GM18526 (cell line): ENCODE data around the gene PDE8B.

ENCODE experiments used
- POLR2A ChIP-seq: IDR thresholded peaks from 3 replicates; pipeline ENCODE4 v1.6.1; 2011; ENCODE audit not compliant: insufficient read length; ENCODE audit errors: extremely low read depth

Gene PDE8B

DNA sequence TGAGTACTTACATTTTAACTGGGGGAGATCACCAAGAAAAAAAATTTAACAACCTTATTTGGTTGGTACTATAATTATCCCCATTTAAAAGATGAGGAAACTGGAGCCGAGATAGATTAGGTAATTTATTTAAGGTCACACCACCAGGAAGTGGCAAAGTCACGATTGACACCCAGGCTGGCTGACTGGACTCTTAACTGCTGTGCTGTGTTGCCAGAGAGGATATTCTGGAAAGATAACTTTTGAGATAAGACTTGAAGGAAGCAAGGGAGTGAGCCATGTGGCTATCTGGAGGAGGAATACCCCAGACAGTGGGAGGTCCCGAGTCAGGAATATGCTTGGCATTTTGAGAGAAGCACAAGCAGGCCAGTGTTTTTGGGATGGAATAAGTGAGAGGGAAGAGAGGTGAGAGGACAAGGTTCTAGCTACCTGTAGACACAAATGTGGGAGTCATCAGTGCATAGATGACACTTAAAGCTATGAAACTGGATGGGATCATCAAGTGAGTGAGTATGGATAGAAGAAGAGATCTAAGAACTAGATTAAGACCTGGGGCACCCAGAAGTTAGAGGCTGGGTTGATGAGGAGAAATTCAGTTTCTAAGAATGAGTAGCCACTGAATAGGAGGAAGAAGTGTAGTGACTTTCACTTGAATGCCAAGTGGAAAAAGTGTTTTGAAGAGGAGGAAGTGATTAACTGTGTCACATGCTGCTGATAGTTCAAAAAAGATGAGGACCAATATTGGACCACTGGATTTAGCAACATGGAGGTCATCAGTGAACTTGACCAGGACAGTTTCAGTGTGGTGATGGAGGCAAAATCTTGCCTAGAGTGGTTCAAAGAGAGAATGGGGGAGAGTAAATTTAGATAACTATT is 25.6 kb downstream of the PDE8B start:
- no peak for TF ChIP-seq POLR2A

DNA sequence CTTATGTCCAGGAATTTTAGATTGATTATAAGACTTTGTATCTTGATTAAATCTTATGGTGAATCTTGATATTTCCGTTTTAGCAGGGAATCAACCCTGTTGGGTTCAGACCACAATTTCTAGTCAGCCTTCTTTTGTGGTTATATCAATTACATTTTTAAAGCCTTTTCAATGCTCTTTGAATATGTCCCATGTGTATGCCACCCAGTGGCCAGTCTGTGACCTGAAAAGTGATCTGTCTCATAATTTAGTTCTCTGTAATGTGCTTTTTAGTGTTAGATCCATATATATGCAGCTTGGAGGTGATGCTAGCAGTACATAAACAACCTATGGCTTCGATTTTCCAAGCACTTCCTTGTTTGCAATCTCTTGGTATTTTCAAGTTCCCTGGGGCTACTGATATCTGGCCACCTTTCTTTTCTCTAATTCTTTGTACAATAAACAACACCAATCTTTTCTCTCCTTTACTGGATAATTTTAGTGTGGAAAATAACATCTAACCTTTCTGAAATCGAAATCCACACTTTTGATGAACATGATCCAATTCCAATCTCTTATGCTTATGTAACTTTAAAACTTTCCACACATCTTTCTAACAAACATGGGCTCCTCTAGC is 28.8 kb downstream of the PDE8B start:
- no peak for TF ChIP-seq POLR2A

DNA sequence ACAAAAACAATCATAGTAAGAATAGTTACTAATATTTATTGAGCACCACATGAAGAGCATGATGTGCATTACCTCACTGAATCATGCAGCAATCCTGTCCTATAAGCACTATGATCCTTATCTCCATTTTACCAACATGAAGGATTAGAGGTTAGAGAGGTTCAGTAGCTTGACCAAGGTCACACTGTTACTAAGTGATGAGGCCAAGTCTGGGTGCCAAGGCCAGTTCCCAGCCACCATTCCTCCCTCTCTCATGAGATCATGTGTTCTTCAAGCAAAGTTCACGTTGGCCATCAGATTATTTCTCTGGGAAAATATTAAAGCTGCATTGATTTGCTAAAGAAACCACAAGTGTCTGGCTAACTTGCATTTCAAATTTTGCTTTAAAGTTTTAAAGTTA is 31.0 kb downstream of the PDE8B start:
- TF ChIP-seq POLR2A: no peak

DNA sequence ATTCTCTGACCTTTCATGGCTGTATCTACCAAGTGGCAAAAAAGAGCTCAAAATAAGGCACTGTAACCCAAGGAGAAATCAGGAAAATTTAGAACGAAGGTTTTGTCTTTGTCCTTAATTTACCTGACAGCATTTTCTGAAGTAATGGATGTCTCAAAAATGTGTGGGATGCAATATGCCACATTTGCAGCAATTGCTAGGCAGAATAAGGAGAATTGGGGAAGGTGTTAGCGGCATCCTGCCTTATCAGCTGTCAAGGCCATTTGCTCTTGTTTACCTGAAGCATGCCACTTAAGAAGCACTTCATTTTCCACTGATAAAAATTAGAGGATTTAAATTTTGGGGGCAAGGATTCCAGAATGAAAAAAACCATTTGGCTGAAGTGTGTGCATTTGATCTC is 39.0 kb downstream of the PDE8B start:
- no peak for TF ChIP-seq POLR2A

DNA sequence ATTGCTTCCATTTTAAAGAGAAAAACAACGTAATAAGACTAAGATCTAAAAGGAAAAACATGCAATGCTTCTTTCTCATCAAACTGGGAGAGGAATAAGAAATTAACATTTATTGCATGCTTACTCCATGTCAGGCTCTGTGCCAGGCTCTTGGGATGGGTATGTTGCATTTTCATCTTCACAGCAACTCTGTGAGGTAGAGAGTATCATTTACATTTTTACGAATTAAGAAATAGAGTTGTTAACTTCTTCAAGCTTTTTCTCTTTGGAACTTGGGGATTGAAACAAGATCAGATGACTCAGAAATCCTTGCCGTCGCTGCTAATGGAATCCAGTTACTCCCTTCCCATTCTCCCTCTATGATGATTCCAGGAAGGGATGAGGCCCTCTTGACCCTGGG is 39.5 kb downstream of the PDE8B start:
- no peak for TF ChIP-seq POLR2A

DNA sequence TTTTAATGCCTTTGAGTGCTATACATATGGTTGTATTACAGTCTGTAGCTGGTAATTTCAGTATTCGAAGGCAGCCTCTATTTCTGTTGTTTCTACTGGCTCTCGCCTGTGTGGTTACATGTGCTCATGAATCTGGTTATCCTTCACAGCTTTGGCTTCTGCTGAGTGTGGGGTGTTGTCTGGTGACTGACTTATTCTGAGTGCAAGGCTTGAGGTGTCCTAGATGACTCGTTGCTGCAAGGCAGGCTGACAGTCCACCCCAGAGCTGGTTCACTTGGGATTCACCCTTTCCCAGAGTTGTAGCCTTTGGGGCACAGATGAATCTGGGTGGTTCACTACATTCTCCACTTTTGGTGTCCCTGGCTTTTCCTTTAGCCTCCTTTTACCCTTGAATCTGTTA is 41.4 kb downstream of the PDE8B start:
- no peak for TF ChIP-seq POLR2A

DNA sequence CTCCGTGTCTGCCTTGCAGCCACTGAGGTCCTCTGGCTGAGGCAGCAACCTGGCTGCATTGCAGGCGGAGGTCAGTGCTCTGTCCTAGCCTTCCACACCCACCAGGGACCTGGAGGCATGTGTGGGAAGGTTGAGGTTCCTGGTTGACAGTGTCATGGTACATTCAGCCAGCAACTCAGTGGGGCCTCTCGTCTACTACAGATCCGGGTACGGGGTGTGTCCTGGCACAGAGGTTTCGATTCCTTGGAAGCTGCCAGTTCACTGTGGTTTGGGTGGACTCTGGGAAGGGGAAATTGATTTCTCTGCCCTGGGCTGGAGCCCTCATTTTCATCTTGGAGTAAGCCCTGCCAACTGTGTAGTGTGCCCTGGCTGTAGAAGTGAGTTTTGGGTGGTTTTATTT is 45.1 kb downstream of the PDE8B start:
- no peak for TF ChIP-seq POLR2A

DNA sequence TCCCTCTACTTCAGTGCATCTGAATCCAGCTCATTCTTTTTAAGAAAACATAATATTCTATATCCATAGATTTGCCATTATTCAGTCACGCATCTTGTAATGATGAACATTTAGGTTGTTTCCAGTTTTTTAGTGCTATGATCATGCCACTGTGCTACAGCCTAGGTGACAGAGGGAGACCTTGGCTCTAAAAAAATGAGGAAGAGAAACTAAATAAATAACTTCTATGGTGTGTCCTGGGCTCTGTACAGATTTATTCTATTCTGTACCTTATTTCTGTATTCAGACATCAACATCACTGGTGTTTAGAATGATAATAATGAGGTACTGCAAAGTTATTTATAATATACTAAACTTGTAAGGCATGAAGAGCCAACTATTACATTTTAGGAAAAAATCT is 45.9 kb downstream of the PDE8B start:
- no peak for TF ChIP-seq POLR2A

DNA sequence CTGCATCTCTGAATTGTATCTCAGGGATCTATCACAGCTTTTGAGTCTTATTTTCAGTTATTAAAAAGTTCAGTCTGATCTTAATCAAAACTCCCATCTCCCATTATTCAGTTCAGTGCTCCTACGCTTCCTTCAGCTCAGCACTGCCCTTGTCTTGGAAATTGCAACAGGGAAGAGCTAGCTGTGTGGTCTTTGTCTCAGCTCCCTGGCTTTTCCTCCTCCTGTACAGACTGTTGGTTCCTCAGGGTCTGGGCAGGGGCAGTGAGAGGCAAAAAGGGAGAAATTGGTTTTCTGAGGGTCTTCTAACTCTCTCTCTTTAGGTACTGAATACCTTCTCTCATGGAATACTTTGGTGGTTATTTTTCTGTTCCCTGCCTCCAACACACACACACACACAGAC is 48.2 kb downstream of the PDE8B start:
- no peak for TF ChIP-seq POLR2A

DNA sequence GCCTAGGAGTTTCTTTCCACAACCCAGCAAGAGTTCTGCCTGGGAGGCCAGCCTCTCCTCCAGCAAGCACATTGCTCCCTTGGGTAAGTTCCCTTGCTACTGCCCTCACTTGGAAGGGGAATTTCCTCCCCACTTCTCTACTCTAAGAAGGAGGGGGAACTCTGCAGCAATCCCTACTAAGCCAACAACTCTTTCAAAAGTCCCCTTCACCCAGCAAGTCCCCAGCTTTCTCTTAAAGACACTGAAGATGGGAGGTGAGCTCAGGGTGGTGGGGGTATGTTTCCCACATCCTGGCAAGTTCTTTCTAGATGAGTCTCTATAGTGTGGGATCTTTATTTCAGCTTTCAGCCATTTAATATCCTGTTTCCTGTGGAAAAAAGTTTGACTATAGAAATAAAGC is 49.0 kb downstream of the PDE8B start:
- no peak for TF ChIP-seq POLR2A

DNA sequence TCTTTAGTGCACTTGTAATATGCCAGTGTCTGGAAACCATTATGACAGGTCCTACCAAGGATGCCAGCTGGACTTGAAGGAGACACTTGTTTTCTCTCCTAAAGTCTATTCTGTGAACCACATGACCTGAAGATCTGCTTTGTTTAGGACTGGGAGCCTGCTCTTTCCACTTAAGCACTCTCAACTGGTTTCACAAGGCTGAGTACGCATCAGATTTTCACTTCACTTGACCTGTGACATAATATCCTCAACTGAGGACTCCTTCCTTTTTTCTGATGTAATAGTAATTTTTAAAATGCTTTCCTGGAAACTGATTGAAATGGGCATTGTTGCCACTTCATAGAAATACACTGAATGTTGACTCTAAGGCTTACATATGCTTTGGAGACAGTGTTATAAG is 52.2 kb downstream of the PDE8B start:
- no peak for TF ChIP-seq POLR2A

DNA sequence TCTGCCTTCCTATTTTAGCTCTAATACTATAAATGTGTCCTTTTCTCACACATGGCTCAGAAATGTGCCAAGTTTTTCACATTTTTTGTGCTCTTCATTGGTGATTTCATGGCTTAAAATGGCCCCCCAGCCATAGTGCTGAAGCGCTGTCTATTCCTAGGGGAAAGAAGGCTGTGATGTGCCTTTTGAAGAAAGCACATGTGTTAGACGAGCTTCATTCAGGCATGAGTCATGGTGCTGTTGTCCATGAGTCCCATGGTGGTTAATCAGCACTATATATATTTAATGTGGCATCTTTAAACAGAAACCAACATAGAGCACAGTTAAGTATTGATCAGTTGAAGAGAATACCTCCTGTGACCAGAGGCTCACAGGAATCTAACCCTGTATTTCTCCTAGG is 55.8 kb downstream of the PDE8B start:
- TF ChIP-seq POLR2A: no peak

DNA sequence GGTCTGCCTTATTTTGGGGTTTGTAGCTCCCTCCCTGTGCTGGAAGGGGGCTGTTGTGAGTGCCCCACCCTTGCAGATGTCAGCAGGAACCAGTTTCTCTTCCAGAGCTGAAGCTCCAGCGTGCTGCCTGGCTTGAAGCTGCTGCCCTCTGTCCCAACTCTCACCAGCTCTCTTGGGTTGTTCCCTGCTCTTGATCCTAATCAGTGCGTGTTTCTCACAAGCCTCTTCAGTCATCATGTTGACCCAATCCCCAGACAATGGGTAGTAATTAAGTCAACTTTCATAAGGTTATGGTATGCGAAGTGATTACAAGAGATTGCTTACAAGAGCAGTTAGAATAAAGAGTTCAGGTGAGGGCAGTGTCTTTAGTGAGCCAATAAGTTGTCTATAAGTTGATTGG is 57.0 kb downstream of the PDE8B start:
- TF ChIP-seq POLR2A: no peak

DNA sequence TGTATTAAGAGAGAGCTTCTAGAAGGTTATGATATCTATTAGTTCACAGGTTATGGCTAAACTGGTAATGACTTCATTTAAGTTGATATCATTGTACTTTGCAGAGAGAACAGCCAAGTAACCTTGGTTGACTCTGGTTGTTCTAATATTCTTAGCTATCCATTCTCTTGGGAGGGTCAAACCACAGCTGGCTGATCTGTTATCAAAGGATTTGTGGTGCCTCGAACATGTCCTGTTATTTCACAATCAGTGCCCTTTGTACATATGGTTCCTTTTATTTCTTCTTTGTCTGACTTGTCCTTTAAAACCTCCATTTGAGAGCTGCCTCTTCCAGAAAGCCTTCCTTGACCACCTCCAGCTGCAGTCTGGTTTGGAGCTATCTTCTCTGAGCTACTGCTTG is 61.7 kb downstream of the PDE8B start:
- no peak for TF ChIP-seq POLR2A

DNA sequence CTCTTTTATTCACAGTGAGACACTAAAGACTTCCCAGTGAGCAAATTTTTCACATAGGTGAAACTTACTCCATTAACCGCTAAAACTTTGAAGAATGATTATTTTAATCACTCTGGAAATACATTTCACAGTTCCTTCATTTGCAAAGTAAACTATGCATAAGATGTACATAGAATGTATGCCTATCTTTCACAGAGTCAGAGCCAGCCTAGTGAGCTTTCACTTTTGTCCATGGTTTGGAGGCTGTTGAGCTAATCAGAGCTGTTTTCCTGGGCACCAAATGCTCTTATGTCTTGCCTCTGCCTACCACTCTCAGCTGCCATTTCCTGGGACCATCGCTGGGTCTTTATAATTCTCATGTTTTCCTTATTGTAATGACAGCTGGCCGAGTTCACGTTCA is 67.3 kb downstream of the PDE8B start:
- no peak for TF ChIP-seq POLR2A

DNA sequence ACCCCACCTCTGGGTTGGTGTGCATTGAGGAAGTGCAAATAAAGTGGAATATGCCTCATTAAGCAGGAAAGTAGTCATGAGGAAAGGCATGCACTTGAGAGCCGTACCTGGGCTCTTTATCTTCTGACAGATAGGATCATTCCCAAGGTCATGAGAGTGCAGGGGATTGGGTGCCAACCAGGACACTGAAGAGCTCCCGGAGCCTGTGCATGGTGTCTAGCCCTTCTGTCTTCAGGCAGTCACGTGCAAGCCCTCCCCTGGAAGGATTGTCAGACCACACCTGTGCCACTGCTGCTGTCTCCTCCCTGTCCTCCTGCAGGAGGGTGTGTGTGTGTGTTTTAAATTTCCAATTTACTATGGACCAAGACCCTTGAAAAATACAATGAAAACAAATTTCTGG is 69.6 kb downstream of the PDE8B start:
- no peak for TF ChIP-seq POLR2A

DNA sequence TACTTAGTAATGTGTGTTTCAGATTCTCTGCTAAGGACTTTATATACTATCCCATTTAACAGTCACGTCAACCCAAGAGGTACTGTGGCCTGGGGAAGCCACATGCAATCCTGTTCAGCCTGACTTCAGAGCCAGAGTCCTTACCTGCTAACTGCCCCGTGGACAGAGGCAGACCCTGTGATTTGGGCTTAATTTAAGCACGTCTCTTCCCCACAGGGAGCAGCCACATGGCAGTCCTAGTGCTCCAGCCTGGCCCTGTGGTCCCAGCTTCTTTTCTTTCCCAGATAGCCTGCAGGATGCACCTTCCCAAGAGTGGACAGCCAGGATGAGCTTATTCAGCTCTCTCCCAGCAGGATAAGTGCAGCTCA is 71.5 kb downstream of the PDE8B start:
- no peak for TF ChIP-seq POLR2A
